Esophagus squamous epithelium (tissue), 4 donors: ENCODE measurements around the gene DTX1.

Source experiments
- CTCF ChIP-seq, 6 experiments: fragments of 450-650 bp in 4 of 6; fragments of 200-600 bp in 2 of 6; sonication (generic) in 2 of 6; IDR thresholded peaks; one replicate each; pipeline ENCODE4 v1.5.1; 2016 to 2019; ENCODE audit warnings: antibody characterized with exemption in 6 of 6, mild to moderate bottlenecking in 4 of 6, moderate library complexity in 4 of 6
- POLR2A ChIP-seq, 4 donors: fragments of 450-650 bp; IDR thresholded peaks; one replicate each; pipeline ENCODE4 v1.6.1; 2017; ENCODE audit warnings: antibody characterized with exemption in 4 of 4, mild to moderate bottlenecking in 4 of 4, moderate library complexity in 3 of 4

GRCh38 chr12:113077859-113078255 lies 21.3 kb downstream of the DTX1 start:
- TF ChIP-seq CTCF (IDR thresholded peaks at IDR 0.05) (no peak), POLR2A (IDR thresholded peaks at IDR 0.05) (no peak)
